ENCODE results near the gene PCDHGB3. TPM values are rescaled to one million over a fixed set of nuclear protein-coding genes. Genes with fewer than 3 reads are reported as not detected.
"Not testable (repeated sequence)": the region's sequence is repeated elsewhere in the genome, so short reads cannot be mapped to it uniquely, and the experiment has no call there.

The PCDHGB3 gene
- total RNA-seq, 1 donor from 2014 or later, result 9.7 TPM

DNA sequence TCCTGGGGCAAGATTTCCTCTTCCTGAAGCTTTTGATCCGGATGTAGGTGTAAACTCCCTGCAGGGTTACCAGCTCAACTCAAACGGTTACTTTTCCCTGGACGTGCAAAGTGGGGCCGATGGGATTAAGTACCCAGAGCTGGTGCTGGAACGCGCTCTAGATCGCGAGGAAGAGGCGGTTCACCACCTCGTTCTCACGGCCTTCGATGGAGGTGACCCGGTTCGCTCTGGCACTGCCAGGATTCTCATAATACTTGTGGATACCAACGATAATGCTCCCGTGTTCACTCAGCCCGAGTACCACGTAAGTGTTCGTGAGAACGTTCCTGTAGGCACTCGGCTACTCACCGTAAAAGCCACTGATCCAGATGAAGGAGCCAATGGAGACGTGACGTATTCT, 14.4 kb upstream of the PCDHGB3 start:
- intact Hi-C loops (cut with DNase I), result no loop called here
- DNase-seq (ENCODE audit: low spot score), result no peak
- ATAC-seq, result no peak

DNA sequence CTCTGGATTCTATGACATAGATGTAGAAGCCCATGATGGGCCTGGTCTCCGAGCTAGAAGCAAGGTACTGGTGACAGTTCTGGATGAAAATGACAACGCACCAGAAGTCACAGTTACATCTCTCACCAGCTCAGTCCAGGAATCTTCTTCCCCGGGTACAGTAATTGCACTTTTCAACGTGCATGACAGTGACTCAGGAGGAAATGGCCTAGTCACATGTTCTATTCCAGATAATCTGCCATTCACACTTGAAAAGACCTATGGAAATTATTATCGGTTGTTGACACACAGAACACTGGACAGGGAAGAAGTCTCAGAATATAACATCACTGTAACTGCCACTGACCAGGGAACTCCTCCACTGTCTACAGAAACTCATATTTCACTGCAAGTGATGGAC, 13.9 kb upstream of the PCDHGB3 start:
- ATAC-seq (no peak), DNase-seq (ENCODE audit: low spot score) (no peak)
- intact Hi-C loops (cut with DNase I), result no loop called here

DNA sequence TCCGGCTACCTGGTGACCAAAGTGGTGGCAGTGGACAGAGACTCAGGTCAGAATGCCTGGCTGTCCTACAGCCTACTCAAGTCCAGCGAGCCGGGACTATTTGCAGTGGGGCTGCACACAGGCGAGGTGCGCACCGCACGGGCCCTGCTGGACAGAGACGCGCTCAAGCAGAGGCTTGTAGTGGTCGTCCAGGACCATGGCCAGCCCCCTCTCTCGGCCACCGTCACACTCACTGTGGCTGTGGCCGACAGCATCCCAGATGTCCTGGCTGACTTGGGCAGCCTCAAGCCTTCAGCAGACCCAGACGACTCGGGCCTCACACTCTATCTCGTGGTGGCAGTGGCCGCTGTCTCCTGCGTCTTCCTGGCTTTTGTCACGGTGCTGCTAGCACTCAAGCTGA, 13.1 kb upstream of the PCDHGB3 start:
- intact Hi-C loops (cut with DNase I), result no loop called here
- no peak for ATAC-seq
- no peak for DNase-seq (ENCODE audit: low spot score)

DNA sequence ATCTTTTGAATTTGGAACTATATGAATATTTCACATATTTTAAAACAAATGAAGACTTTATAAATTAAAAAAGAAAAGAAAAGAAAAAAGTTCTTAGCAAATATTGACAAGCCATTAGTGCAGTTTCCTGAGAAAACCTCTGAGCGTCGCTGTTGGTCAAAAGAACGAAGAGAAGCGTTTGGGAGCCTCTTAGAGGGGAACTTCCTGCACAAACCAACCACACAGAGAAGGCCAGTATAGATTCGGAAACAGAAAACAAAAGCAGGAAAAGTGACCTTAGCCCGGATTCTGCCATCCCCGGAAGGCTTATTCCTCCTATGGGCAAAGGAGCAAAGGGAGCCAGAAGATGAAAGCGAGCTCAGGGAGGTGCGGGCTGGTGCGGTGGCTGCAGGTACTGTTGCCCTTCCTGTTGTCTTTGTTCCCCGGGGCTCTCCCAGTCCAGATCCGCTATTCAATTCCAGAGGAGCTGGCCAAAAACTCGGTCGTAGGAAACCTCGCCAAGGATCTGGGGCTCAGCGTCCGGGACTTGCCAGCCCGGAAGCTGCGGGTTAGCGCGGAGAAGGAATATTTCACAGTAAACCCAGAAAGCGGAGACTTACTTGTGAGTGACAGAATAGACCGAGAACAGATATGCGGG, 10.1 kb upstream of the PCDHGB3 start, which contains the start of gene PCDHGB2:
Gene PCDHGB2 (plus strand): TSS at position 205 of the 637 bp plus-strand sequence. CDS start 142 bp downstream, at position 347.
- intact Hi-C loops (cut with DNase I), result no loop called here
- ATAC-seq, result no peak
- no peak for DNase-seq (ENCODE audit: low spot score)

DNA sequence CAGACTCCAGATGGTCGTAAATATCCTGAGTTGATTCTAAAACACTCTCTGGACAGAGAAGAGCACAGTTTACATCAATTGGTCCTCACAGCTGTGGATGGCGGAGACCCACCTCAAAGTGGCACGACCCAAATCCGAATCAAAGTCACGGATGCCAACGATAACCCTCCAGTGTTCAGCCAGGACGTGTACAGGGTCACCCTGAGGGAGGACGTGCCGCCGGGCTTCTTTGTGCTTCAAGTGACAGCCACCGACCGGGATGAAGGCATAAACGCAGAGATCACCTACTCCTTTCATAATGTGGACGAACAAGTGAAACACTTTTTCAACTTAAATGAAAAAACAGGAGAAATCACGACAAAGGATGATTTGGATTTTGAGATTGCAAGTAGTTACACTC, 9.4 kb upstream of the PCDHGB3 start:
- DNase-seq (ENCODE audit: low spot score), result no peak
- intact Hi-C loops (cut with DNase I), result no loop called here
- ATAC-seq, result no peak

DNA sequence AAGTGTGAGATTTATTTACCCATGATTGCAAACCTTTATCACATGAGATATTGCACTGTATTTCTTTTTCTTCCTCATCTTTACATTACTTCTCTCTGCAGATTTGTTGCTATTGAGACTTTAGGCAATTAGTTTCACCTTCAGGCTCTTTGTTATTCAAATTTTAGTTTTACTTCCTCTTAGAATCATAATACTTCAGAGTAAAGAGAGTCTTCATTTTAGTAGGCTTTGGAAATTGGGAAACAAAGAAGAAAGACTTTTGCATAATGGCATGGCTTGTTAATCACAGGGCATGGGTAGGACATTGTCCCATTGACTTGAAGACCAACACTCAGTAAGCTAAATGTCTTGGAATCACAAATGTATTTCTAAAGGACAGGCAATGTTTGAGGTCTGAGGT, 7.3 kb upstream of the PCDHGB3 start:
- intact Hi-C loops (cut with DNase I), result no loop called here
- DNase-seq (ENCODE audit: low spot score) (no peak), ATAC-seq (no peak)

DNA sequence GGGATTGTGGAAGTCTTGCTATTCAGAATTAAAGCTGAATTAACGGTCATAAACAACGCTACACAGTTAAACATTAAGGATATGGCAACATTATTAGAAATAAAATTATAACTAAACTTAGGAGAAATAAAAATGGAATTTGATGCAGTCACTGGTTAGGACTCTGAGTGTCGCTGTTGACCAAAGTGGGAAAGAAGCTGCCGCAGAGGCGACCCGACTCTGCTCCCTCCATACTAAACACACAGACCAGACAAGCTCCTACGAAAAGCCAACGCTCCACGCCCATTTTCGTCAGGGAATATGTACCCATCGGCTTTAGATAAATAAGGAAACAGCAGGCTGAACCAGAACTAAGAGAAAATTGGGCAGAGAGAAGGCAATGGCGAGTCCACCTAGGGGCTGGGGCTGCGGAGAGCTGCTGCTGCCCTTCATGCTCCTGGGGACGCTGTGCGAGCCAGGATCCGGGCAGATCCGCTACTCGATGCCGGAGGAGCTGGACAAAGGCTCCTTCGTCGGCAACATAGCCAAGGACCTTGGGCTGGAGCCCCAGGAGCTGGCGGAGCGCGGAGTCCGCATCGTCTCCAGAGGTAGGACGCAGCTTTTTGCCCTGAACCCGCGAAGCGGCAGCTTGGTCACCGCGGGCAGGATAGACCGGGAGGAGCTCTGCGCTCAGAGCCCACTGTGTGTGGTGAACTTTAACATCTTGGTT, 5.9 kb upstream of the PCDHGB3 start, which contains the start of gene PCDHGA5:
Gene PCDHGA5 (plus strand): TSS at position 211 of the 709 bp plus-strand sequence. CDS start 169 bp downstream, at position 380.
- ATAC-seq, result no peak
- intact Hi-C loops (cut with DNase I), result no loop called here

DNA sequence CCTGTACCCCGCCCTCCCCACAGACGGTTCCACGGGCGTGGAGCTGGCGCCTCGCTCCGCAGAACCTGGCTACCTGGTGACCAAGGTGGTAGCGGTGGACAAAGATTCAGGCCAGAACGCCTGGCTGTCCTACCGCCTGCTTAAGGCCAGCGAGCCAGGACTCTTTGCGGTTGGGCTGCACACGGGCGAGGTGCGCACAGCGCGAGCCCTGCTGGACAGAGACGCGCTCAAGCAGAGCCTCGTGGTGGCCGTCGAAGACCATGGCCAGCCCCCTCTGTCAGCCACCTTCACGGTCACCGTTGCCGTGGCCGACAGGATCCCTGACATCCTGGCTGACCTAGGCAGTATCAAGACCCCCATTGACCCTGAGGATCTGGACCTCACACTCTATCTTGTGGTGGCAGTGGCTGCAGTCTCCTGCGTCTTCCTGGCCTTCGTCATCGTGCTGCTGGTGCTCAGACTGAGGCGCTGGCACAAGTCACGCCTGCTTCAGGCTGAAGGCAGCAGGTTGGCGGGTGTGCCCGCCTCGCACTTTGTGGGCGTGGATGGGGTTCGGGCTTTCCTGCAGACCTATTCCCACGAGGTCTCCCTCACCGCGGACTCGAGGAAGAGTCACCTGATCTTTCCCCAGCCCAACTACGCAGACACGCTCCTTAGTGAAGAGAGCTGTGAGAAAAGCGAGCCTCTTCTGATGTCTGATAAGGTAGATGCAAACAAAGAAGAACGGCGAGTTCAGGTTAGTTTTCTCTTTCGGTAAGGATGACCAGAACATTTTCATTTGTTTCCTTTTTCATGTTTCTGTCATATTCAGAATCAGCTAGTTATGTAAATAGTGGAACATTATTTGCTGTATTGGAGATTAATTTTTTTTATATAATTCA, 3.8 kb upstream of the PCDHGB3 start:
- no peak for DNase-seq (ENCODE audit: low spot score)
- no peak for ATAC-seq
- intact Hi-C loops (cut with DNase I), result no loop called here

More for the DNA sequence above, 5.9 kb upstream of the PCDHGB3 start, which contains the start of gene PCDHGA5:
- no peak for DNase-seq (ENCODE audit: low spot score)

DNA sequence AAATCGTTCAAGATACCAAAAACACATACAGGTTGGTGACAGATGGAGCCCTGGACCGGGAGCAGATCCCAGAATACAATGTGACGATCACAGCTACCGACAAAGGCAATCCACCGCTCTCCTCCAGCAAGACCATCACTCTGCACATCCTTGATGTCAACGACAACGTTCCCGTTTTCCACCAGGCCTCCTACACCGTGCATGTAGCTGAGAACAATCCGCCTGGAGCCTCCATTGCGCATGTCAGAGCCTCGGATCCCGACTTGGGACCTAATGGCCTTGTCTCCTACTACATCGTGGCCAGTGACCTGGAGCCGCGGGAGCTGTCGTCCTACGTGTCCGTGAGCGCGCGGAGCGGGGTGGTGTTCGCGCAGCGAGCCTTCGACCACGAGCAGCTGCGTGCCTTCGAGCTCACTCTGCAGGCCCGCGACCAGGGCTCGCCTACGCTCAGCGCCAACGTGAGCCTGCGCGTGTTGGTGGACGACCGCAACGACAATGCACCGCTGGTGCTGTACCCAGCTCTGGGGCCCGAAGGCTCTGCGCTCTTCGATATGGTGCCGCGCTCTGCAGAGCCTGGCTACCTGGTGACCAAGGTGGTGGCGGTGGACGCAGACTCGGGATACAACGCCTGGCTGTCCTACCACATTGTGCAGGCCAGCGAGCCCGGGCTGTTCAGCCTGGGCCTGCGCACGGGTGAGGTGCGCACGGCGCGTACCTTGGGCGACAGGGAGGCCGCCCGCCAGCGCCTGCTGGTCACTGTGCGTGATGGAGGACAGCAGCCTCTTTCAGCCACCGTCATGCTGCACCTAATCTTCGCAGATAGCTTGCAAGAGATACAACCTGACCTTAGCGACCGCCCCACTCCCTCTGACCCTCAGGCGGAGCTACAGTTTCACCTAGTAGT, 1.8 kb downstream of the PCDHGB3 start:
- no peak for ATAC-seq
- no peak for DNase-seq (ENCODE audit: low spot score)
- intact Hi-C loops (cut with DNase I), result no loop called here

DNA sequence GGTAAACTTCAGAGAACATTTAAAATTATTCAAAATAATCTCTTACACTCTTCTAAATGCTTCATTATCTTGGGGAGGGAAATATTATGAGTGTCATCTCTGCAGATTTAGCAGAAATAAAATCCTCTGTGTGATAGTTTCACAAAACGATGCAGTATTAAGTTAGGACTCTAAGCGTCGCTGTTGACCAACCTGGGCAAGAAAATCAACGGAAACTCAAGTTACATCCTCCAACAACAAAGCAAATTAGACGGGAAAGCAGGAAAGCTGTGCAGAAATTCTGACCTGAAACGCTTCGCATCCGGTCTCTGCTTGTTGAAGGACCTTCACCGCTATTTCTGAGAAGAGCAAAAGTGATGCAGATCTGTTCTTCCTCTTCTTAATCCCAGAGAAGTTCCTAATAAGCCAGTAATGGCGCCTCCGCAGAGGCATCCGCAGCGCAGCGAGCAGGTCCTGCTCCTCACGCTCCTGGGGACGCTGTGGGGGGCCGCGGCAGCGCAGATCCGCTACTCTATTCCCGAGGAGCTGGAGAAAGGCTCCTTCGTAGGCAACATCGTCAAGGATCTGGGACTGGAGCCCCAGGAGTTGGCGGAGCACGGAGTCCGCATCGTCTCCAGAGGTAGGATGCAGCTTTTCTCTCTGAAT, 3.8 kb downstream of the PCDHGB3 start, which contains the start of gene PCDHGA6:
Gene PCDHGA6 (plus strand): TSS at position 219 of the 645 bp plus-strand sequence. CDS start 193 bp downstream, at position 412.
- ATAC-seq (no peak), DNase-seq (ENCODE audit: low spot score) (no peak)
- intact Hi-C loops (cut with DNase I), result no loop called here

DNA sequence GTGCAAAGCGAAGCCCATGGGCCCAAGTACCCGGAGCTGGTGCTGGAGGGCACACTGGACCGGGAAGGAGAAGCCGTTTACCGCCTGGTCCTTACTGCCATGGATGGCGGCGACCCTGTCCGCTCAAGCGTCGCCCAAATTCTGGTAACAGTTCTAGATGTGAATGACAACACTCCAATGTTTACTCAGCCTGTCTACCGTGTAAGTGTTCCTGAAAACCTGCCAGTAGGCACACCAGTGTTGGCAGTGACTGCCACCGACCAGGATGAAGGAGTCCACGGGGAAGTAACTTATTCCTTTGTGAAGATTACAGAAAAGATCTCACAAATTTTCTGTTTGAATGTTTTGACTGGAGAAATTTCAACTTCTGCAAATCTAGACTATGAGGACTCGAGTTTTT, 4.6 kb downstream of the PCDHGB3 start:
- intact Hi-C loops (cut with DNase I), result no loop called here
- no peak for ATAC-seq
- no peak for DNase-seq (ENCODE audit: low spot score)

DNA sequence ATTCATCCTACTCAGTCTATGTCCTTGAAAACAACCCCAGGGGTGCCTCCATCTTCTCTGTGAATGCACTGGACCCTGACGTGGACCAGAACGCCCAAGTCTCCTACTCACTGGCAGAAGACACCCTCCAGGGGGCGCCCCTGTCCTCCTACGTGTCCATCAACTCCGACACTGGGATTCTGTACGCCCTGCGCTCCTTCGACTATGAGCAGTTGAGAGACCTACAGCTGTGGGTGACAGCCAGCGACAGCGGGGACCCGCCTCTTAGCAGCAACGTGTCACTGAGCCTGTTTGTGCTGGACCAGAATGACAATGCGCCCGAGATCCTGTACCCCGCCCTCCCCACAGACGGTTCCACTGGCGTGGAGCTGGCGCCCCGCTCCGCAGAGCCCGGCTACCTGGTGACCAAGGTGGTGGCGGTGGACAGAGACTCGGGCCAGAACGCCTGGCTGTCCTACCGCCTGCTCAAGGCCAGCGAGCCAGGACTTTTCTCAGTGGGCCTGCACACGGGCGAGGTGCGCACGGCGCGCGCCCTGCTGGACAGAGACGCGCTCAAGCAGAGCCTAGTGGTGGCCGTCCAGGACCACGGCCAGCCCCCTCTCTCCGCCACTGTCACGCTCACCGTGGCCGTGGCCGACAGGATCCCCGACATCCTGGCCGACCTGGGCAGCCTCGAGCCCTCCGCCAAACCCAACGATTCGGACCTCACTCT, 5.6 kb downstream of the PCDHGB3 start:
- intact Hi-C loops (cut with DNase I); ATAC-seq; DNase-seq (ENCODE audit: low spot score): not testable (repeated sequence)

DNA sequence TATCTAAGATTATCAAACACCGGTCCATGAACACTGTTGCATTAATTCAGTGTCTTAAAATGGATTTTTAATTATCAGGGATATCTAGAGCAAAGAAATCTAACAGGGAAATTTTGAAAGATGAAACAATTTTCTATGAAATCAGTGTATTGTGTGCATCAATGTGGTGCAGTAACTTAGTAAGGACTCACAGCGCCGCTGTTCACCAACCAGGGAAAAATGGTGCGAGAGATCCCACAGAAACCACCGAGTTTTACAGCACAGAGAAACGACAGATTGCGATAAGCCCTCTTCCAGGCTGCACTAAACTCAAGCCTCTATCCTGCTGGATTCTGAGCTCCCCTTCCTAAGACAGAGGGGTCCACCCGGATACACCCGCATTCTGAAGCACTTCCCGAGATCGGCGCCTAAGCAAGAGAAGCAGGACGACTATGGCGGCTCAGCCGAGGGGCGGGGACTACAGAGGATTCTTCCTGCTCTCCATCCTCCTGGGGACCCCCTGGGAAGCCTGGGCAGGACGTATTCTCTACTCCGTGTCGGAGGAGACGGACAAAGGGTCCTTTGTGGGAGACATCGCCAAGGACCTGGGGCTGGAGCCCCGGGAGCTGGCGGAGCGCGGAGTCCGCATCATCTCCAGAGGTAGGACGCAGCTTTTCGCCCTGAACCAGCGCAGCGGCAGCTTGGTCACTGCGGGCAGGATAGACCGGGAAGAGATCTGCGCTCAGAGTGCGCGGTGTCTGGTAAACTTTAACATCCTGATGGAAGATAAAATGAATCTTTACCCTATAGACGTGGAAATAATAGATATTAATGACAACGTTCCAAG, 12.6 kb downstream of the PCDHGB3 start, which contains the start of gene PCDHGA7:
Gene PCDHGA7 (plus strand): TSS at position 274 of the 826 bp plus-strand sequence. CDS start 158 bp downstream, at position 432.
- DNase-seq (ENCODE audit: low spot score) (no peak), ATAC-seq (no peak)
- intact Hi-C loops (cut with DNase I), result no loop called here

DNA sequence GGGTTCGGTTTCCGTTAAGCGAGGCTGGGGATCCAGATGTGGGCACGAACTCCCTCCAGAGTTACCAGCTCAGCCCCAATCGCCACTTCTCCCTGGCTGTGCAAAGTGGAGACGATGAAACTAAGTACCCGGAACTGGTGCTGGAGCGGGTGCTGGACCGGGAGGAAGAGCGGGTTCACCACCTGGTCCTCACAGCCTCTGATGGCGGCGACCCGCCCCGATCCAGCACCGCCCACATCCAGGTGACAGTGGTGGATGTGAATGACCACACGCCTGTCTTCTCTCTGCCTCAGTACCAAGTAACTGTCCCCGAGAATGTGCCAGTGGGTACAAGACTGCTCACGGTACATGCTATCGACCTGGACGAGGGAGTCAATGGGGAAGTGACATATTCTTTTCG, 13.3 kb downstream of the PCDHGB3 start:
- no peak for ATAC-seq
- DNase-seq (ENCODE audit: low spot score), result no peak
- intact Hi-C loops (cut with DNase I), result no loop called here

DNA sequence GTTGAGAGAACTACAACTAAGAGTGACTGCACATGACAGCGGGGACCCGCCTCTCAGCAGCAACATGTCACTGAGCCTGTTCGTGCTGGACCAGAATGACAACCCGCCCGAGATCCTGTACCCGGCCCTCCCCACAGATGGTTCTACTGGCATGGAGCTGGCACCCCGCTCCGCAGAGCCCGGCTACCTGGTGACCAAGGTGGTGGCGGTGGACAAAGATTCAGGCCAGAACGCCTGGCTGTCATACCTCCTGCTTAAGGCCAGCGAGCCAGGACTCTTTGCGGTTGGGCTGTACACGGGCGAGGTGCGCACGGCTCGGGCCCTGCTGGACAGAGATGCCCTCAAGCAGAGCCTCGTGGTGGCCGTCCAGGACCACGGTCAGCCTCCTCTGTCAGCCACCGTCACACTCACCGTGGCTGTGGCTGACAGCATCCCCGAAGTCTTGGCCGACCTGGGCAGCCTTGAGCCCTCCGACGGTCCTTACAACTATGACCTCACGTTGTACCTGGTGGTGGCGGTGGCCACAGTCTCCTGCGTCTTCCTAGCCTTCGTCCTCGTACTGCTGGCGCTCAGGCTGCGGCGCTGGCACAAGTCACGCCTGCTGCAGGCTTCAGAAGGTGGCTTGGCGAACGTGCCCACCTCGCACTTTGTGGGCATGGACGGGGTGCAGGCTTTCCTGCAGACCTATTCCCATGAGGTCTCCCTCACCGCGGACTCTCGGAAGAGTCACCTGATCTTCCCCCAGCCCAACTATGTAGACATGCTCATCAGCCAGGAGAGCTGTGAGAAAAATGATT, 14.6 kb downstream of the PCDHGB3 start:
- intact Hi-C loops (cut with DNase I), result no loop called here
- ATAC-seq, result no peak
- no peak for DNase-seq (ENCODE audit: low spot score)
